NCI-H1092 treated with DMSO at 0.1 percent for 48 hours (cell line): ENCODE results near the gene RTN4.
"Not testable (repeated sequence)": the region's sequence is repeated elsewhere in the genome, so short reads cannot be mapped to it uniquely, and the experiment has no call there.

Experiments
- DNase-seq: peaks from one replicate; lab custom pipeline; 2025; lab: John Stamatoyannopoulos, UW

The RTN4 gene, protein sequence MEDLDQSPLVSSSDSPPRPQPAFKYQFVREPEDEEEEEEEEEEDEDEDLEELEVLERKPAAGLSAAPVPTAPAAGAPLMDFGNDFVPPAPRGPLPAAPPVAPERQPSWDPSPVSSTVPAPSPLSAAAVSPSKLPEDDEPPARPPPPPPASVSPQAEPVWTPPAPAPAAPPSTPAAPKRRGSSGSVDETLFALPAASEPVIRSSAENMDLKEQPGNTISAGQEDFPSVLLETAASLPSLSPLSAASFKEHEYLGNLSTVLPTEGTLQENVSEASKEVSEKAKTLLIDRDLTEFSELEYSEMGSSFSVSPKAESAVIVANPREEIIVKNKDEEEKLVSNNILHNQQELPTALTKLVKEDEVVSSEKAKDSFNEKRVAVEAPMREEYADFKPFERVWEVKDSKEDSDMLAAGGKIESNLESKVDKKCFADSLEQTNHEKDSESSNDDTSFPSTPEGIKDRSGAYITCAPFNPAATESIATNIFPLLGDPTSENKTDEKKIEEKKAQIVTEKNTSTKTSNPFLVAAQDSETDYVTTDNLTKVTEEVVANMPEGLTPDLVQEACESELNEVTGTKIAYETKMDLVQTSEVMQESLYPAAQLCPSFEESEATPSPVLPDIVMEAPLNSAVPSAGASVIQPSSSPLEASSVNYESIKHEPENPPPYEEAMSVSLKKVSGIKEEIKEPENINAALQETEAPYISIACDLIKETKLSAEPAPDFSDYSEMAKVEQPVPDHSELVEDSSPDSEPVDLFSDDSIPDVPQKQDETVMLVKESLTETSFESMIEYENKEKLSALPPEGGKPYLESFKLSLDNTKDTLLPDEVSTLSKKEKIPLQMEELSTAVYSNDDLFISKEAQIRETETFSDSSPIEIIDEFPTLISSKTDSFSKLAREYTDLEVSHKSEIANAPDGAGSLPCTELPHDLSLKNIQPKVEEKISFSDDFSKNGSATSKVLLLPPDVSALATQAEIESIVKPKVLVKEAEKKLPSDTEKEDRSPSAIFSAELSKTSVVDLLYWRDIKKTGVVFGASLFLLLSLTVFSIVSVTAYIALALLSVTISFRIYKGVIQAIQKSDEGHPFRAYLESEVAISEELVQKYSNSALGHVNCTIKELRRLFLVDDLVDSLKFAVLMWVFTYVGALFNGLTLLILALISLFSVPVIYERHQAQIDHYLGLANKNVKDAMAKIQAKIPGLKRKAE

DNA sequence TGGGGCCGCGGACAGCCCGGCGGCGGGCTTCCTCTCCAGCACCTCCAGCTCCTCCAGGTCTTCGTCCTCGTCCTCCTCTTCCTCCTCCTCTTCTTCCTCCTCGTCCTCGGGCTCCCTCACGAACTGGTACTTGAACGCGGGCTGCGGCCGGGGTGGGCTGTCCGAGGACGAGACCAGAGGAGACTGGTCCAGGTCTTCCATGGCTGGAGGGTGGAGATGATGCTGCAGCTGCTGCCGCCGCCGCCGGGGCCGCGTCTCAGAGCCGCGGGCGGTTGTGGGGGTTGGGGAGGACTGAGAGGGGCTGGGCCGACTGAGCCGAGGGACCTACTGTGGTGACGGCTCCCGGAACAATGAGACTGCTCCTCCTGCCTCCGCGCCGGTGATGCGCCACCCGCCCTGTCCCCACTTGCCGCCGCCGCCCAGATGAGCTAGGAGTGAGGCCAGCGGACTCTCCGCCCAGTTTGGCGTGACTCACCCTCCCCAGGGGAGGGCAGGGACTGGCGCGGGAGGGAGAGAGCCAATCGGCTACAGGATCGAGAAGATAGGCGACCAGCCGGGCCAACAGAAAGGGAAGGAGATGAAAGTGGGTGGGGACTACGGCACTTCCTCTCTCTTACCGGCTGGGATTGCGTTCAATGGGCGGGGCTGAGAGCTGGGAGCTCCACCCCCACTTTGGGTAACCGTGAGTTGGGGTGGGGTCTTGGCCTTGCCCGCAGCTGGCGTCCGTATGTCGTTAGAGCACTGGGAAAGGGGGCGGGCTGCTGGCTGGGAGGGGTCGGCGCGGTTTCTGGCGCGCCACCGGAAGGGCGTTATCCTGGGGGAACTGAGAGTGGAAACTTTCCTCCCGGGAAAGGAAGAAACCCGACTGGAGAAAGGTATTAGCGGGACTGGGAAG, at the start of gene RTN4:
TSS of gene RTN4 (minus strand) at position 352 of the 895 bp plus-strand sequence. CDS start at position 201, 151 bp downstream.
- DNase-seq, result peak; percentile 98

DNA sequence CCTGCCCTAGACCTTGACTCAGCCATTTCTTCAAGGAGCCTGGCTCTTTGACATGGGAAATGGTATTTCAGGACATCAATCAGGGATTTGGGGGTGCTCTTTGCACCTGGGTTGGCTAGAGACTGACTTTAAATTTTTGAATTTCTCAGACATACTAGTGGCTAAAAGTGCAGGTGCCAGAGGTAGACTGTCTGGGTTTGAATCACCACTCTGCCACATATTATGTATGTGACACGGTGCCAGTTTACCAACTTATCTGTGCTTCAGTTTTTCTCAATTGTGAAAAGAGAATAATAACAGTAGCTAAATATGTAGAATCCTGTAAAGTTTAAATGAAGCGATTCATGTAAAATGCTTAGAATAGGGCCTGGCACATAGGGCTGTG, 49.2 kb upstream of the RTN4 start:
- no peak for DNase-seq

DNA sequence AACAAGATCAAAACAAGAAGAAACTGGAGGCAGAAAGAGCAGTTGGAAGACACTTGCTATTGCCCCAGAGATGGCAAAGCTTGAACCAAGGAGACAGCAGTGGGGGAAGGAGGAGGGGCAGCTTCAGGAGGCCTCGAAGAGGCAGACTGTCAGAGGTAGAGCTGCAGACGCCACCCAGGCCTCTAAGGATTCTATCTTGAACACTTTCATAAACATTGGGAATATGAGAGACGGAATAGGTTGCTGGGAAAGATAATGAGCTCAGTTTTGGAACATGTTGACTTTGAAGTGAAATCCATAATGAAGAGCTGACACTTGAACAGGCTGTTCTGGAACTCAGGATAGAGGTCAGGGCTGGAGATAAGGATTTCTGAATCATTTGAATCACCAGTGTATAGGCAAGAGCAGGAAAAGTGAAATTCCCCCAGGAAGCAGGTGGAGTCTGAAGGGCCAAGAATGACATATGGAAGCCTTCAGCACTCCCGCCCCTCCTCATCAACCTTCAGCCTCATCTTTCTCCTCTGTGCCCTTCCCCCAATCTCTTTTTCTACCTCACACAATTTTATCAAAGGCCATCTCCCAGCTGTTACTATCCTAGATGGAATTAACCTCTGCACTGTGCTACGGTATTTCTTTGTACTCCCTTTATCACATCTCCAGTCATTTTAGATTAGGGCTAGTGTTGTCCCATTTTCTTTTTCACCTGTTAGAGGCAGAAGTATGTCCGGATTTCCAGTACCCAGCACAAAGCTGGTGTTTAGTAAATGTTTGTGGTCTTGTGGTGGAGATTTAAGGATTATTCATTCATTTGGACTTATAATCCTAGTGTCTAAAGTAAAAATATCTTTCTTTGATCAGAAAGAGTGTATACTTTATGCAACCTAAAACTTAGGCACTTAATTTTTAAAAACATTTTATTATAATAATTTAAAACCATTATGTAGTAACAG, 47.5 kb upstream of the RTN4 start:
- DNase-seq, result no peak

DNA sequence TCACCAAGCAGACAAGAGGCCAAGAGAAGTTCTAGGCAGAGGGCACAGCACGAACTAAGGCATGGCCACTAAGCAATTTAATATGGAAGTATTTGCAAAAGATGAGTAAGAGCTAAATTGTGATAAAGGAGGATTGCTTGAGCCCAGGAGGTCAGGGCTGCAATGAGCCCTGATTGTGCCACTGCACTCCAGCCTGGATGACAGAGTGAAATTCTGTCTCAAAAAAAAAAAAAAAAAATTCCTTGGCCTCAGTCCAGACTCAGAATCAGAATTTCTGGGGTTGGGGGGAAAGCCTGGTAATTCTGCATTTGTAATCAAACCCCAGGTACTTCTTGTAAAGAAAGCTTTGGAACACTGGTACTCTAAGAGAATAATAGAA, 46.8 kb upstream of the RTN4 start:
- no peak for DNase-seq

DNA sequence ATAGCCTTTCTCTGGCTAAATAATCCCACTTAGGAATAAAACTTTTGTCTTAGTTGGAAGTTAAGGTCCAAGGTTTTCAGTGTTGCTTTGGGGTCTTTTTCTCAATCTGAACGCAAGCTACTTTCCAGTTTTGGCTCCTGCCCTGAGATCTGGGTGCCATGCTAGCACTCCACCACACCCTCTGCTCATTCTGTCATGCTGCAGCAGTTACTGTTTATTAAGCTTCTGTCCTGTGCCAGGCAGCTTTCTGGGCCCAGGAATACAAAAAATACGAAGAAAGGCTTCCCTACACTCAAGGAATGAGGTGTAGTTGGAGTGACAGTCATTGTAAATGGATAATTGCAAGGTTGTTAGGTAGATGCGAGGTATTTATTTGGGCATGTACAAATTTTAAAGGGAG, 46.3 kb upstream of the RTN4 start:
- DNase-seq, result no peak

DNA sequence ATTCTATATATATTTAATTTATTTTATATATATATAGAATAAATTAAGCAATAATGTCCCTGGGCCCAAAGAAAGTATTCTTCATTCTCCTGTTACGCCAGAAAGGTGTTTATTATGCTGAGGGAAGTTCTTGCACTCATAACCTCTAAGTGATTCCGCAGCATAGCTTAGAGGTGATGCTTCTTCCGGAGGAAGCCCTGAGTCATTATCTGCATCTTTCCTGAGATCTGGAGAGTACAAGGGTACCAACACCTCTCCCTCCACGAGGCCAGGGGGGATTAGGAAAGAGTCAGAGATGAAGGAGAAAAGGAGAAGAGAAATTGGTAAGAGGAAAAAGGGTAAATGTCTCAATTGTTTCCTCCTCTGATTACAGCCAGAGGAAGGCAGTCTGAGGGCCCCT, 43.1 kb upstream of the RTN4 start:
- no peak for DNase-seq

DNA sequence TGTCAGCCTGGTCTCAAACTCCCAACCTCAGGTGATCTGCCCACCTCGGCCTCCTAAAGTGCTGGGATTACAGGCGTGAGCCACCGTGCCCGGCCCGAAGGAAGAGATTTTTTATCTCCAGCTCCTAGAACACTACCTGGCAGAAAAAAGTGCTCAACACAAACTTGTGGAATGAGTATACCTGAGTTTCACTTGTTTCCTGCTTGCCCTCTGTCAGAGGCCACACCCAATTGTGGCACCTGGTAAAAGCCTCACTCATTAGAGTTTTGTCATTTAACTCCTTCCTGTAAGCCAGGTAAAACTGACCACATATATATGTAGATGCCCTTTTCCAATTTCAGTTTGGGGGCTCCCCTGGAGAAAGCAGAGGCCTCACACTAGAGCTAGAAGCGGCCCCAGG, 42.2 kb upstream of the RTN4 start:
- no peak for DNase-seq

DNA sequence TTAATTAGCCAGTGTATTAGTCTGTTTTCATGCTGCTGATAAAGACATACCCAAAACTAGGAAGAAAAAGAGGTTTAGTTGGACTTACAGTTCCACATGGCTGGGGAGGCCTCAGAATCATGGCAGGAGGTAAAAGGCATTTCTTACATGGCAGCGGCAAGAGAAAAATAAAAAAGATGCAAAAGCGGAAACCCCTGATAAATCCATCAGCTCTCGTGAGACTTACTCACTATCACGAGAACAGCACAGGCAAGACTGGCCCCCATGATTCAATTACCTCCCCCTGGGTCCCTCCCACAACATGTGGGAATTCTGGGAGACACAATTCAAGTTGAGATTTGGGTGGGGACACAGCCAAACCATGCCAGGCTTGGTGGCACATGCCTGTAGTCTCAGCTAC, 41.4 kb upstream of the RTN4 start:
- DNase-seq, result not testable (repeated sequence)

DNA sequence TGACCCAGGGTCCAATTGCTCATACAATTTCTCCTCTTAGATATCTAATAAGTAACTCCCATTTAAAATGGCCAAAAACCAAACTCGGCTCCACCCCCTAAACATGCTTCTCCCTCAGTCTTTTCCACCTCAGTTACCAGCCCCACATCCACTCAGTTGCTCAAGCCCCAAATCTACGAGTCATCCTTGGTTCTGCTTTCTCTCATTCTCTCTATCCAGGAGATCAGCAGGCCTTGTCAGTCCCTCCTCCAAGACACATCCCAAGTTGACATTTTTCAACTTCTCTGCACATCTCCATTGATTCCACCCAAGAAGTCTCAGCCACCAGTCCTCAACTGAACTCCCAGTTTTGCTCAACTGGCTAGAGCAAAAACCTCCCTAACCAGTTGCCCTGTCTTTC, 40.5 kb upstream of the RTN4 start:
- DNase-seq, result no peak

DNA sequence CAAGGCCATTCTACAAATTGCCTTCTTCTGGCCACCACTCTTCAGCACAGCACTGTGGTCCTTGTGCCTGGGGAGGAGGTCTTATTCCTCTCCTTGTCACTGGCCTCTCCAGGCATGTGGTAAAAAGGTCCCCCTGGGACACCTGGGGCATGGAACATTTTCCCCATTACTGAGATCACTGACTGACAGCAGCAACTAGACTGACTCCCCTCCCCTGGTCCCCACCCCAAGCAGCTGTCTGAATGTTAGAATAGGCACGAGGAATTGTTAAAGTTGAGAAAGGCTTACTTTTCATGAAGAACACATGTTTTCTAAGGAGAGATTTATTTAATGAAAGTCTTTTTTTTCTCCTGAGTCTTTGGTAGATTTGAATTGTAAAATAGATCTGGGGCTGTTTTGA, 39.5 kb upstream of the RTN4 start:
- DNase-seq, result no peak

DNA sequence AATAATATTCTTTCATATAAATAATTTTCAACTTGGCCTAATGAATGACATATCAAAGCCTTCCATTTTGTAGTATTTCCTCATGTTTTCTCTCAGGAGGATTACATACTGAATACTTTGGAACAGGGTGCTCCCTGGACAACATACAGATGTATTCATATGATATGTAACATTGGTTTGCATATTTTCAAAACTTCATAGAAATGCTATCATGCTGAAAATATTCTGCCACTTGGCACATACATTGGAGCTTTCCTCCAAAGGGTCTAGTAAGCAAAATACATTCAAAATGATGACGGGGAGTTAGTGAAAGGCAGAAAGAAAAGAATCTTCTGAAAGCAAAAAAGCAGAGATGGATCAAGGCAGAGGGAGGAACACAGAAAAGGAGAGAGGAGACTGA, 38.1 kb upstream of the RTN4 start:
- DNase-seq, result no peak

DNA sequence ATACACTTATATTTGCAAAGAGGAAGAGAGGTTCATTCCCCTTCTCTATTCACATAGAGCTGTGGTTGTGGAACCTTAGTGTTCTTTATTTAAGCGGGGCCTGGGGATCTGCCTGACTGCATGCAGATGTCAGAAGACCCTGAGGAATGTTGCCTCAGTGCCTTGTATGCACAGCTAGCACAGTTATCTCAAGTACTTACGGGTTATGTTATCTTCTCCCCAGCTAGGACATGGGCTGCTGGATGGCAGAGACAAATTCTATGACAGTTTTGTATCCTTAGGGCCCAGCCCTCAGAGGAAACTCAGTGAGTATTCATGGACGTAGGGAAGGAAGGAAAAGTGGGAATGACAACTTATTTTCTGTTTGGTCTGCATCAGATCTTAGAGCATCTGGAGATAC, 37.7 kb upstream of the RTN4 start:
- no peak for DNase-seq

DNA sequence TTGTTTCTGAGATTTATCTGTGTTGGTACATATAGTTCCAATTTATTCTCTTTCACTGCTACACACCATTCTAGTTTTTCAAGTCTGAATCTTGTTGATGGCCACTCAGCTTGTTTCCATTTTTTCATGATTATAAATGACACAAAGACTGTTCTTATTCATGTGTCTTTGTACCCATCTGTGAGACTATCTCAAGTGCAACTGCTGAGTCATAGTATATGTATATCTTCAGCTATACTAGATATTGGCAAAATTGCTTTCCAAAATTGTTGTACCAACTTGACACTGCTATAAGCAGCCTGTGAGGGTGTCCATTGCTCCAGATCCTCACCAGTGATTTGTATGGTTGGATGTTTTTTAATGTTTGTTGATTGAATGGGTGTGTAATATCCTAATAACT, 37.2 kb upstream of the RTN4 start:
- no peak for DNase-seq

DNA sequence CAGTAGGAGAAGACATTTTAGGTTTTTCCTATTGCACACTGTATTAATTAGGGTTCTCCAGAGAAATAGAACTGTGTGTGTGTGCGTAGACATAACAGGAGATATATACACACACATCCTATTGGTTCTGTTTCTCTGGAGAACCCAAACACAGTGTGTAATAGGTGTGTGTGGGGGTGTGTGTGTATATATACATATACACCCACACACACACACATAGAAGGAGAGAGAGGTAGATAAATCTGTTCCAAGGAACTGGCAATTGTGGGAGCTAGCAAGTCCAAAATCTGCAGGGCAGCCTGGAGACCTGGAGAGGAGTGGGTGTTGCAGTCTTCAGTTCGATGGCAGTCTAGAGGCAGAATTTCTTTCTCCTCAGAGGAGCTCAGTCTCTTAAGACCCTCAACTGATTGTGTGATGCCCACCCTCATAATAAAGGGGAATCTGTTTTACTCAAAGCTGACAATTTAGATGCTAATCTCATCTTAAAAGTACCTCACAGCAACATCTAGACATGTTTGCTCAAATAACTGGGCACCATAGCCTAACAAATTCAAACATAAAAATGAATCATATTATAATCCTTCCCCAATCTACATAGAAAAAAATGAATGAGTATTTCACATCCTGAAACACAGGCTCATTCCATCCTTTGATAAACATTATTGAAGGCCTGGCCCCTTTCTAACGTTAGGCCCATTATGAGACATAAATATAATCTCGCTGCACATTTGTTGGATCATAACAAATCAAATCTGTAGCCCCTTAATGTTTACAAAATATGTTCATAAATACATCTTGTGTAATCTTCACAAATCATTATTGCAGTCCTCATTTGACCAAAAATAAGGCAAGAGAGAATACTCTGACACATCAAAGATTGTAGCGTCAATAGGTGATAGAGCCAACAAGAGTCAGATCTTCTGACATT, 35.1 kb upstream of the RTN4 start:
- DNase-seq, result no peak

DNA sequence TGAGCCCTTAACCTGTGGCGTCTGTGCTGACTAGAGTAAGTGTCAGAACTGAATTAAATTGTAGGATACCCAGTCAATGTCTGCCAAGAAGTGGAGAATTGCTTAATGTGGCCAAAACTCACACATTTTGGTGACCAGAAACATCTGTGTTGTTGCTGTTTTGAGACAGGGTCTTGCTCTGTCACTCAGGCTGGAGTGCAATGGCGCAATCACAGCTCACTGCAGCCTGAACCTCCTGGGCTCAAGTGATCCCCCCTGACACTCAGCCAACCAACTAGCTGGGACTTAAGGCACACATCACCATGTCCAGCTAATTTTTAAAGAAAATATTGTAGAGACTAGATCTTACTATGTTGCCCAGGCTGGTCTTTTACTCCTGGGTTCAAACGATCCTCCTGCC, 34.4 kb upstream of the RTN4 start:
- DNase-seq, result no peak

DNA sequence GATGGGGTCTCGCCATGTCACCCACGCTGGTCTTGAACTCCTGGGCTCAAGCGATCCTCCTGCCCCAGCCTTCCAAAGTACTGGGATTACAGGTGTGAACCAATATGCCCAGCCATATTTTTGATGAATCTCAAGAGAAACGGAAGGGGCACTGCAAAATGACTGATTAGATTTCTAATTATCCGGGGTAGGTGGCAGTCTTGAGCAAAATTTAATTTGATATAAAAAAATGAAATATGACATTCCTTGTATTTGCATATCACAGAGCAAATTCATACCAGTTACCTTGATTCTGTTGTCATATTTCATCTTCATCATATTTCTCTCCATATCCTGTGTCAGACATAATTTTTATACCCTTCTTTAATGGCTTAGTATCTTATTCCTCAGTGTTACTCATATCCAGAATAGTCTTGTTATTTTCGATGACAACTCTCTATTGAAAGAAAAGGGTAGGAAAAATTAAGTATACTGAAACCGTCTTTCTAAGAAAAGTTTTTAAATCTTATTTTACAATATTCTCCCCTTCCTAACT, 30.0 kb upstream of the RTN4 start:
- DNase-seq, result no peak

DNA sequence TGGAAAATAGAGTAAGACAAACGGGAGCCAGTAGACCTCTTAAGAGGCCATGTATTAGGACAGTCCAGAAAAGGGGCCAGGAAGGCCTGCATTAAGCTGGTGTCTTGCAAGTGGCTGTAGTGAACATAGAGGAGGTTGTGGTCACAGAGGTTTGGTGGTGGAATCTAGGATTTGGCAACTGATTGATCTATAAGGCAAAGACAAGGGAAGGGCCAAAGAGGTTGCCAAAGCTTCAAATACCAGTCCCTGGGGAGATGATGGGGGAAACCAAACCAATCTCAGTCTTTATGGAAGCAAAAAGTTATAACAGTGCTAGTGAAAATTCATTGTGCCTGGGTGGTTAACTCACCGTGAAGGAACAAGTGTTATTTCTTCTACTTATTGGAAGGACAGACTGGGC, 28.7 kb upstream of the RTN4 start:
- no peak for DNase-seq

DNA sequence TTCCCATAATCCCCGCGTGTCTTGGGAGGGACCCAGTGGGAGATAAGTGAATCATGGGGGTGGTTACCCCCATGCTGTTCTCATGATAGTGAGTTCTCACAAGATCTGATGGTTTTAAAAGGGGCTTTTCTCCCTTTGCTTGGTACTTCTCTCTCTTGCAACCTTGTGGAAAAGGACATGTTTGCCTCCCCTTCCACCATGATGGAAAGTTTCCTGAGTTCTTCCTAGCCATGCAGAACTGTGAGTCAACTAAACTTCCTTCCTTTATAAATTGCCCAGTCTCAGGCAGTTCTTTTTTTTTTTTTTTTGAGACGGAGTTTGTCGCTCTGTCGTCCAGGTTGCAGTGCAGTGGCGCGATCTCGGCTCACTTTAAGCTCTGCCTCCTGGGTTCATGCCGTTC, 26.5 kb upstream of the RTN4 start:
- DNase-seq, result no peak

DNA sequence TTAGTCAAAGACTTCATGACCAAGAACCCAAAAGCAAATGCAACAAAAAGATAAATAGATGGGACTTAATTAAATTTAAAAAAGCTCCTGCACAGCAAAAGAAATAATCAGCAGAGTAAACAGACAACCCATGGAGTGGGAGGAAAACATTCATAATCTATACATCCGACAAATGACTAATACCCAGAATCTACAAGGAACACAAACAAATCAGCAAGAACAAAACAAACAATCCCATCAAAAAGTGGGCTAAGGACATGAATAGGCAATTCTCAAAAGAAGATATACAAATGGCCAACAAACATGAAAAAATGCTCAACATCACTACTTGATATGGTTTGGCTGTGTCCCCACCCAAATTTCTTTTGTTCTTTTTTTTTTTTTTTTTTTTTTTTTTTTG, 25.8 kb upstream of the RTN4 start:
- not testable (repeated sequence) for DNase-seq
